ENCODE results near the gene ZNF579. TPM values are rescaled to one million over a fixed set of nuclear protein-coding genes. Genes with fewer than 3 reads are reported as not detected.

The ZNF579 gene
- total and polyA plus RNA-seq, 9 of the 15 experiments (the other 6 are each of a cell fraction or from before 2014, with no cell fraction given), result 0.06 to 15.9 (median 1.6) TPM

DNA sequence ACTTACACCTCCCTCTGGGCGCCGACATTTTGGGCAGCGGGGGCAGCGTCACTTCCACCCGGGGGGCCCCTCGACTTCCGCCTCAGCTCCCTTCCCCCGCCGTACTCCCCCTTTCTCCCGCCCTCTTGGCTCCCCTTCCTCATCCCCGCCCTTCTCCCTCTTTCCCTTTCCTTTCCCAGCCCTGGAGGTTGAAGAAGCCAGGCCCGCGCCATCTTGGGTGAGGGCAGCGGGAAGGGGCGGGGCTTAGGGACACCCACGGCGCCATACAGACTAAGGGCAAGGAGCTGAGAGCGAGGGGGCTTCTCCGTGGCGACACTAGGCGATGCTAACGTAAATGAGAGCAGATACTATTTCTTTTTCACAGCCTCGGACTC lies 18.8 kb upstream of the ZNF579 start, which contains the start of gene FIZ1 (continued):
- TF ChIP-seq, protein P1, sequence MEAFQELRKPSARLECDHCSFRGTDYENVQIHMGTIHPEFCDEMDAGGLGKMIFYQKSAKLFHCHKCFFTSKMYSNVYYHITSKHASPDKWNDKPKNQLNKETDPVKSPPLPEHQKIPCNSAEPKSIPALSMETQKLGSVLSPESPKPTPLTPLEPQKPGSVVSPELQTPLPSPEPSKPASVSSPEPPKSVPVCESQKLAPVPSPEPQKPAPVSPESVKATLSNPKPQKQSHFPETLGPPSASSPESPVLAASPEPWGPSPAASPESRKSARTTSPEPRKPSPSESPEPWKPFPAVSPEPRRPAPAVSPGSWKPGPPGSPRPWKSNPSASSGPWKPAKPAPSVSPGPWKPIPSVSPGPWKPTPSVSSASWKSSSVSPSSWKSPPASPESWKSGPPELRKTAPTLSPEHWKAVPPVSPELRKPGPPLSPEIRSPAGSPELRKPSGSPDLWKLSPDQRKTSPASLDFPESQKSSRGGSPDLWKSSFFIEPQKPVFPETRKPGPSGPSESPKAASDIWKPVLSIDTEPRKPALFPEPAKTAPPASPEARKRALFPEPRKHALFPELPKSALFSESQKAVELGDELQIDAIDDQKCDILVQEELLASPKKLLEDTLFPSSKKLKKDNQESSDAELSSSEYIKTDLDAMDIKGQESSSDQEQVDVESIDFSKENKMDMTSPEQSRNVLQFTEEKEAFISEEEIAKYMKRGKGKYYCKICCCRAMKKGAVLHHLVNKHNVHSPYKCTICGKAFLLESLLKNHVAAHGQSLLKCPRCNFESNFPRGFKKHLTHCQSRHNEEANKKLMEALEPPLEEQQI (IDR thresholded peaks at IDR 0.05), result no peak
- TF ChIP-seq EZH2 (IDR thresholded peaks at IDR 0.05; ENCODE audit: borderline replicate concordance, low read depth, low read length), result no peak
- TF ChIP-seq MAZ (CRISPR knock-in tag; conservative IDR thresholded peaks at IDR 0.05 in 1 of 2, IDR thresholded peaks at IDR 0.05 in 1 of 2), result peak in 1 of 2 experiments; percentile 93; a peak in 3 of 4 replicates
- TF ChIP-seq, protein P2, sequence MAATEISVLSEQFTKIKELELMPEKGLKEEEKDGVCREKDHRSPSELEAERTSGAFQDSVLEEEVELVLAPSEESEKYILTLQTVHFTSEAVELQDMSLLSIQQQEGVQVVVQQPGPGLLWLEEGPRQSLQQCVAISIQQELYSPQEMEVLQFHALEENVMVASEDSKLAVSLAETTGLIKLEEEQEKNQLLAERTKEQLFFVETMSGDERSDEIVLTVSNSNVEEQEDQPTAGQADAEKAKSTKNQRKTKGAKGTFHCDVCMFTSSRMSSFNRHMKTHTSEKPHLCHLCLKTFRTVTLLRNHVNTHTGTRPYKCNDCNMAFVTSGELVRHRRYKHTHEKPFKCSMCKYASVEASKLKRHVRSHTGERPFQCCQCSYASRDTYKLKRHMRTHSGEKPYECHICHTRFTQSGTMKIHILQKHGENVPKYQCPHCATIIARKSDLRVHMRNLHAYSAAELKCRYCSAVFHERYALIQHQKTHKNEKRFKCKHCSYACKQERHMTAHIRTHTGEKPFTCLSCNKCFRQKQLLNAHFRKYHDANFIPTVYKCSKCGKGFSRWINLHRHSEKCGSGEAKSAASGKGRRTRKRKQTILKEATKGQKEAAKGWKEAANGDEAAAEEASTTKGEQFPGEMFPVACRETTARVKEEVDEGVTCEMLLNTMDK (IDR thresholded peaks at IDR 0.05; ENCODE audit: borderline replicate concordance, insufficient read depth, low read depth, low read length, poor library complexity, severe bottlenecking), result no peak
- TF ChIP-seq DACH1 (IDR thresholded peaks at IDR 0.05; ENCODE audit: partially characterized antibody), result no peak
- TF ChIP-seq CTBP1 (IDR thresholded peaks at IDR 0.05; ENCODE audit: borderline replicate concordance), result no peak
- no peak for TF ChIP-seq ZNF146 (CRISPR knock-in tag; IDR thresholded peaks at IDR 0.05; ENCODE audit: unreplicated experiment)
- TF ChIP-seq, protein P3, sequence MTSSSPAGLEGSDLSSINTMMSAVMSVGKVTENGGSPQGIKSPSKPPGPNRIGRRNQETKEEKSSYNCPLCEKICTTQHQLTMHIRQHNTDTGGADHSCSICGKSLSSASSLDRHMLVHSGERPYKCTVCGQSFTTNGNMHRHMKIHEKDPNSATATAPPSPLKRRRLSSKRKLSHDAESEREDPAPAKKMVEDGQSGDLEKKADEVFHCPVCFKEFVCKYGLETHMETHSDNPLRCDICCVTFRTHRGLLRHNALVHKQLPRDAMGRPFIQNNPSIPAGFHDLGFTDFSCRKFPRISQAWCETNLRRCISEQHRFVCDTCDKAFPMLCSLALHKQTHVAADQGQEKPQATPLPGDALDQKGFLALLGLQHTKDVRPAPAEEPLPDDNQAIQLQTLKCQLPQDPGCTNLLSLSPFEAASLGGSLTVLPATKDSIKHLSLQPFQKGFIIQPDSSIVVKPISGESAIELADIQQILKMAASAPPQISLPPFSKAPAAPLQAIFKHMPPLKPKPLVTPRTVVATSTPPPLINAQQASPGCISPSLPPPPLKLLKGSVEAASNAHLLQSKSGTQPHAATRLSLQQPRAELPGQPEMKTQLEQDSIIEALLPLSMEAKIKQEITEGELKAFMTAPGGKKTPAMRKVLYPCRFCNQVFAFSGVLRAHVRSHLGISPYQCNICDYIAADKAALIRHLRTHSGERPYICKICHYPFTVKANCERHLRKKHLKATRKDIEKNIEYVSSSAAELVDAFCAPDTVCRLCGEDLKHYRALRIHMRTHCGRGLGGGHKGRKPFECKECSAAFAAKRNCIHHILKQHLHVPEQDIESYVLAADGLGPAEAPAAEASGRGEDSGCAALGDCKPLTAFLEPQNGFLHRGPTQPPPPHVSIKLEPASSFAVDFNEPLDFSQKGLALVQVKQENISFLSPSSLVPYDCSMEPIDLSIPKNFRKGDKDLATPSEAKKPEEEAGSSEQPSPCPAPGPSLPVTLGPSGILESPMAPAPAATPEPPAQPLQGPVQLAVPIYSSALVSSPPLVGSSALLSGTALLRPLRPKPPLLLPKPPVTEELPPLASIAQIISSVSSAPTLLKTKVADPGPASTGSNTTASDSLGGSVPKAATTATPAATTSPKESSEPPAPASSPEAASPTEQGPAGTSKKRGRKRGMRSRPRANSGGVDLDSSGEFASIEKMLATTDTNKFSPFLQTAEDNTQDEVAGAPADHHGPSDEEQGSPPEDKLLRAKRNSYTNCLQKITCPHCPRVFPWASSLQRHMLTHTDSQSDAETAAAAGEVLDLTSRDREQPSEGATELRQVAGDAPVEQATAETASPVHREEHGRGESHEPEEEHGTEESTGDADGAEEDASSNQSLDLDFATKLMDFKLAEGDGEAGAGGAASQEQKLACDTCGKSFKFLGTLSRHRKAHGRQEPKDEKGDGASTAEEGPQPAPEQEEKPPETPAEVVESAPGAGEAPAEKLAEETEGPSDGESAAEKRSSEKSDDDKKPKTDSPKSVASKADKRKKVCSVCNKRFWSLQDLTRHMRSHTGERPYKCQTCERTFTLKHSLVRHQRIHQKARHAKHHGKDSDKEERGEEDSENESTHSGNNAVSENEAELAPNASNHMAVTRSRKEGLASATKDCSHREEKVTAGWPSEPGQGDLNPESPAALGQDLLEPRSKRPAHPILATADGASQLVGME (CRISPR knock-in tag; IDR thresholded peaks at IDR 0.05), result no peak
- no peak for TF ChIP-seq ZNF282 (CRISPR knock-in tag; IDR thresholded peaks at IDR 0.05)
- TF ChIP-seq CBFA2T3 (IDR thresholded peaks at IDR 0.05), result 0 out of 2 replicates have a peak, but pooled peaks have one; percentile 9
- TF ChIP-seq, protein P4, sequence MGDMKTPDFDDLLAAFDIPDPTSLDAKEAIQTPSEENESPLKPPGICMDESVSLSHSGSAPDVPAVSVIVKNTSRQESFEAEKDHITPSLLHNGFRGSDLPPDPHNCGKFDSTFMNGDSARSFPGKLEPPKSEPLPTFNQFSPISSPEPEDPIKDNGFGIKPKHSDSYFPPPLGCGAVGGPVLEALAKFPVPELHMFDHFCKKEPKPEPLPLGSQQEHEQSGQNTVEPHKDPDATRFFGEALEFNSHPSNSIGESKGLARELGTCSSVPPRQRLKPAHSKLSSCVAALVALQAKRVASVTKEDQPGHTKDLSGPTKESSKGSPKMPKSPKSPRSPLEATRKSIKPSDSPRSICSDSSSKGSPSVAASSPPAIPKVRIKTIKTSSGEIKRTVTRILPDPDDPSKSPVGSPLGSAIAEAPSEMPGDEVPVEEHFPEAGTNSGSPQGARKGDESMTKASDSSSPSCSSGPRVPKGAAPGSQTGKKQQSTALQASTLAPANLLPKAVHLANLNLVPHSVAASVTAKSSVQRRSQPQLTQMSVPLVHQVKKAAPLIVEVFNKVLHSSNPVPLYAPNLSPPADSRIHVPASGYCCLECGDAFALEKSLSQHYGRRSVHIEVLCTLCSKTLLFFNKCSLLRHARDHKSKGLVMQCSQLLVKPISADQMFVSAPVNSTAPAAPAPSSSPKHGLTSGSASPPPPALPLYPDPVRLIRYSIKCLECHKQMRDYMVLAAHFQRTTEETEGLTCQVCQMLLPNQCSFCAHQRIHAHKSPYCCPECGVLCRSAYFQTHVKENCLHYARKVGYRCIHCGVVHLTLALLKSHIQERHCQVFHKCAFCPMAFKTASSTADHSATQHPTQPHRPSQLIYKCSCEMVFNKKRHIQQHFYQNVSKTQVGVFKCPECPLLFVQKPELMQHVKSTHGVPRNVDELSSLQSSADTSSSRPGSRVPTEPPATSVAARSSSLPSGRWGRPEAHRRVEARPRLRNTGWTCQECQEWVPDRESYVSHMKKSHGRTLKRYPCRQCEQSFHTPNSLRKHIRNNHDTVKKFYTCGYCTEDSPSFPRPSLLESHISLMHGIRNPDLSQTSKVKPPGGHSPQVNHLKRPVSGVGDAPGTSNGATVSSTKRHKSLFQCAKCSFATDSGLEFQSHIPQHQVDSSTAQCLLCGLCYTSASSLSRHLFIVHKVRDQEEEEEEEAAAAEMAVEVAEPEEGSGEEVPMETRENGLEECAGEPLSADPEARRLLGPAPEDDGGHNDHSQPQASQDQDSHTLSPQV (IDR thresholded peaks at IDR 0.05), result no peak
- no peak for TF ChIP-seq CBFA2T2 (conservative IDR thresholded peaks at IDR 0.05)
- TF ChIP-seq ZNF431 (CRISPR knock-in tag; IDR thresholded peaks at IDR 0.05), result no peak

Measured in K562 (cell line).